T-helper 17 cell (primary cell): ENCODE data around the gene ZNF678. TPM values are rescaled to one million over a fixed set of nuclear protein-coding genes. Genes with fewer than 3 reads are reported as not detected.
"Not testable (repeated sequence)": the region's sequence is repeated elsewhere in the genome, so short reads cannot be mapped to it uniquely, and the experiment has no call there.

Experiments
- ATAC-seq: fragments of 150-1000 bp; cut with Tn5 transposase; 2 replicates; pipeline ENCODE4 v1.10.0; 2021; ENCODE audit warnings: mild to moderate bottlenecking, moderate library complexity
- DNase-seq, 3 donors: peaks; one replicate each; pipeline versions ENCODE4 v3.0.0 to v3.0.0-alpha.2; 2020 to 2021
- H3K9me3 ChIP-seq: one replicate; pipeline ENCODE4 v1.7.0; 2013; ENCODE audit warnings: low read length, mild to moderate bottlenecking; ENCODE audit not compliant: control insufficient read depth, poor library complexity, severe bottlenecking
- H3K27ac Mint-ChIP-seq: one replicate; pipeline ENCODE4 v1.8.0; 2022; ENCODE audit warnings: mild to moderate bottlenecking, moderate library complexity, mixed read lengths
- H3K27me3 Mint-ChIP-seq: one replicate; pipeline ENCODE4 v1.8.0; 2022; ENCODE audit warnings: mixed read lengths
- H3K36me3 Mint-ChIP-seq: one replicate; pipeline ENCODE4 v1.8.0; 2022; ENCODE audit warnings: low read depth, mixed read lengths
- H3K4me1 Mint-ChIP-seq: one replicate; pipeline ENCODE4 v1.8.0; 2022; ENCODE audit warnings: mild to moderate bottlenecking, mixed read lengths
- H3K4me3 Mint-ChIP-seq: one replicate; pipeline ENCODE4 v1.8.0; 2022; ENCODE audit warnings: mild to moderate bottlenecking, moderate library complexity, mixed read lengths
- total RNA-seq, 4 donors: library from RNA in 2 of 4; stranded (reverse) in 2 of 4; gene quantifications; one replicate each; pipeline ENCODE4 v1.2.3 and lab custom pipeline; 2022 to 2026

The ZNF678 gene
- total RNA-seq, 2 donors from 2014 or later: 5.5 to 7.3 TPM

- ATAC-seq: no peak
- Mint-ChIP-seq H3K4me3 (no peak overlapping the region), H3K36me3 (no peaks in the 10 kb centered on the region), H3K27ac (no peak overlapping the region), H3K27me3 (no peaks in the 10 kb centered on the region), H3K4me1 (peaks cover 4% of the 10 kb centered on the region)
- no peaks in the 10 kb centered on the region for H3K9me3 ChIP-seq
- no peak for DNase-seq
Observed at GRCh38 chr1:227545361-227545760, 18.0 kb upstream of the ZNF678 start.

GRCh38 chr1:227546059-227546458 lies 17.3 kb upstream of the ZNF678 start:
- ATAC-seq: no peak
- H3K4me3 Mint-ChIP-seq: no peak overlapping the region
- DNase-seq: no peak
- H3K4me1 Mint-ChIP-seq: peaks cover 4% of the 10 kb centered on the region
- no peaks in the 10 kb centered on the region for H3K27me3 Mint-ChIP-seq
- no peak overlapping the region for H3K27ac Mint-ChIP-seq
- H3K9me3 ChIP-seq: no peaks in the 10 kb centered on the region
- no peaks in the 10 kb centered on the region for H3K36me3 Mint-ChIP-seq

DNA sequence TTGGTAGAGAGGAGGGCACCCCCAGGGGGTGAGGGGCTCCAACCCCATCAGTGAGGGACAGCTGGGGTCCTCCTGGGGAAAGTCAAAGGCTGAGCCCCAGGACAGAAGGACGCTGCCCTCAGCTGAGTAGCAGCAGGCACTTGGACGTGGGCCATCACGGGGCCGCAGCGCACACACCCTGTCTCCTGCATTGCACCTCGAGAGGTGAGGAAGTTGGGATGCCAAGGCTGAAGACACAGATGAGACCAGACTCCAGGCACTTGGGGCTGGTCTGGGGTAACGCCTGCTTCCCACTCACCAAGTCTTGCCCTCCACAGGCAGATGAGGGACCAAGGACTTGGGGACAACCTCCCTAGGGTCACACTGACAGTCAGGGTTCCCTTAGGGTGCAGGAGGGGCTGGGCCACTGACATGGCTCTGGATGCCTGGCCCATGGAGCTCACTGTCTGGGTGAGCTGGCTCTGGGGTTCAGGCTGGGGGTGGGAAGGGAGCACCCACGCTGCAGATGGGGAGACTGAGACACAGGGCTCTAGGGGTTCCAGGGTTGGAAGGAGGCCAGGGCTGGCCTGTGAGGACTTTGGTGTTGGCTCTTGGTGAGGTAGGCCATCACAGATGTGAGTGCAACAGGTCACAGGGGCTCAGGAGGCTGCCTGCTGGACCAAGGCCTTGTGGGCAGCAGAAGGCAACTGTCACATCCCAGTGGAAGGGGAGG lies 16.6 kb upstream of the ZNF678 start:
- Mint-ChIP-seq H3K4me3 (no peak overlapping the region), H3K4me1 (peaks cover 4% of the 10 kb centered on the region), H3K27me3 (no peaks in the 10 kb centered on the region), H3K36me3 (no peaks in the 10 kb centered on the region), H3K27ac (peak overlapping the region; percentile 53)
- no peaks in the 10 kb centered on the region for H3K9me3 ChIP-seq
- ATAC-seq (no peak), DNase-seq (no peak)

- Mint-ChIP-seq H3K27me3 (no peaks in the 10 kb centered on the region), H3K36me3 (no peaks in the 10 kb centered on the region), H3K4me1 (peaks cover 4% of the 10 kb centered on the region), H3K4me3 (no peak overlapping the region), H3K27ac (peak overlapping the region; percentile 53)
- DNase-seq: no peak
- H3K9me3 ChIP-seq: peaks cover under 1% of the 10 kb centered on the region
- no peak for ATAC-seq
Observed at GRCh38 chr1:227547310-227548118, 15.8 kb upstream of the ZNF678 start.

DNA sequence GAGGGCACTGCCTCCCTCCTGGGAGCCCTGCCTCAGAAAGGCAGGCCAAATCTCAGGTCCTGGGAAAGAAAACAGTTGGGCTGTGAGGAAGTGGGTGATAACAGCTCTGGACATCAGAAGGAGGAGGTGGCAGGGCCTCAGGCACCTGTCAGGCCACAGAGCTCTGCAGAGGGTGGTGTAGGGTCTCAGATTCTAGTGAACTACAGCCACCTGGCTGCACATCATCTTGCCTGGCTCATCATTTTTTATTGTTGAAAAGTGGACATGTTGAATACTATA lies 15.3 kb upstream of the ZNF678 start:
- no peak overlapping the region for H3K4me3 Mint-ChIP-seq
- no peak overlapping the region for H3K27ac Mint-ChIP-seq
- DNase-seq: no peak
- H3K27me3 Mint-ChIP-seq: no peaks in the 10 kb centered on the region
- no peaks in the 10 kb centered on the region for H3K36me3 Mint-ChIP-seq
- H3K4me1 Mint-ChIP-seq: peaks cover 3% of the 10 kb centered on the region
- ATAC-seq: no peak
- peaks cover 2% of the 10 kb centered on the region for H3K9me3 ChIP-seq

GRCh38 chr1:227548448-227548847 lies 14.9 kb upstream of the ZNF678 start:
- DNase-seq (no peak), ATAC-seq (no peak)
- Mint-ChIP-seq H3K4me1 (peaks cover 2% of the 10 kb centered on the region), H3K36me3 (no peaks in the 10 kb centered on the region), H3K4me3 (no peak overlapping the region), H3K27ac (no peak overlapping the region), H3K27me3 (no peaks in the 10 kb centered on the region)
- H3K9me3 ChIP-seq: peaks cover 2% of the 10 kb centered on the region

- no peak overlapping the region for H3K4me3 Mint-ChIP-seq
- peaks cover 2% of the 10 kb centered on the region for H3K9me3 ChIP-seq
- no peaks in the 10 kb centered on the region for H3K36me3 Mint-ChIP-seq
- peaks cover 2% of the 10 kb centered on the region for H3K4me1 Mint-ChIP-seq
- H3K27ac Mint-ChIP-seq: no peak overlapping the region
- H3K27me3 Mint-ChIP-seq: no peaks in the 10 kb centered on the region
- ATAC-seq: no peak
- no peak for DNase-seq
Observed at GRCh38 chr1:227549892-227550291, 13.5 kb upstream of the ZNF678 start.

- H3K9me3 ChIP-seq, H3K27ac Mint-ChIP-seq, ATAC-seq, H3K4me3 Mint-ChIP-seq, H3K4me1 Mint-ChIP-seq, H3K36me3 Mint-ChIP-seq, DNase-seq, H3K27me3 Mint-ChIP-seq: not testable (repeated sequence)
Observed at GRCh38 chr1:227551881-227552280, 11.5 kb upstream of the ZNF678 start.

- ATAC-seq: no peak
- peaks cover 4% of the 10 kb centered on the region for H3K27me3 Mint-ChIP-seq
- peaks cover 2% of the 10 kb centered on the region for H3K9me3 ChIP-seq
- no peak overlapping the region for H3K4me3 Mint-ChIP-seq
- peaks cover 6% of the 10 kb centered on the region for H3K4me1 Mint-ChIP-seq
- no peak for DNase-seq
- H3K27ac Mint-ChIP-seq: no peak overlapping the region
- H3K36me3 Mint-ChIP-seq: peaks cover 2% of the 10 kb centered on the region
Observed at GRCh38 chr1:227556288-227556687, 7.1 kb upstream of the ZNF678 start.

DNA sequence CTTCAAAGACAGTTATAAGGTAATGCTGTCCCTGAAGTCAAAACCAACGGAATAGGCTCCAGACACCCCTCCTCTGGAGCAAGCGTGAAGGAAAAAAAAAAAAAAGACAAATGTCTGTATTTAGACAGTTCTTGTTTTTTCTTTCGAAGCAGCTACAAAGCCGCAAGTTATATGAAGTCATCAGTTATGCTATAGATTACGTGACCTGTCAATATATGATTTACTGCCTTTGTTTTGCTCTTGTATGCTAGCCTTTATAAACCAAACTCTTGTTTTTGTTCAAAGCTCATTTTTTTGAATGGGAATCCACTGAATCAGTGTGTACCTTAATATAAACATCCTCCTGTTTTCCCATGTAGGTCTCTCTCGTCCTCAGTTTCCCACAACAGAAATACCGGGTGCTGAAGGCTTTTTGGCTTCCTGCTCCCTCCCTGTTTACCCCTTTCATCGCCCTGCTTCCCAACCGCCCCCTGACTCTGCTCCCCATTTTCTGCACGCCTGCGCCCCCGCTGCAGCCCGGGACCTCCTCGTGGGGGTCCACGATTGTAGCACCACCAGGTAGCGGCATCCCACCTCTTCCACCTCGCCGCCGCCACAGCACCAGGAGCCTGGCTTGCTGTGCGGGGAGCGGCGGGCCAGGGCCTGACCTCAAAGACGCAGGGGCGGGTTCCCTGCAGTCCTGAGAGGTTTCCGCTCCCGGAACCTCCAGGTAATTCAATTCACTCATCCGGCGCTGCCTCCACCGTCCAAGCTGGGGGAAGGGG lies 5.2 kb upstream of the ZNF678 start:
- no peaks in the 10 kb centered on the region for H3K9me3 ChIP-seq
- Mint-ChIP-seq H3K4me1 (peaks cover 6% of the 10 kb centered on the region), H3K27ac (no peak overlapping the region), H3K36me3 (peaks cover 5% of the 10 kb centered on the region), H3K4me3 (no peak overlapping the region), H3K27me3 (peaks cover 4% of the 10 kb centered on the region)
- DNase-seq: no peak
- ATAC-seq: no peak

DNA sequence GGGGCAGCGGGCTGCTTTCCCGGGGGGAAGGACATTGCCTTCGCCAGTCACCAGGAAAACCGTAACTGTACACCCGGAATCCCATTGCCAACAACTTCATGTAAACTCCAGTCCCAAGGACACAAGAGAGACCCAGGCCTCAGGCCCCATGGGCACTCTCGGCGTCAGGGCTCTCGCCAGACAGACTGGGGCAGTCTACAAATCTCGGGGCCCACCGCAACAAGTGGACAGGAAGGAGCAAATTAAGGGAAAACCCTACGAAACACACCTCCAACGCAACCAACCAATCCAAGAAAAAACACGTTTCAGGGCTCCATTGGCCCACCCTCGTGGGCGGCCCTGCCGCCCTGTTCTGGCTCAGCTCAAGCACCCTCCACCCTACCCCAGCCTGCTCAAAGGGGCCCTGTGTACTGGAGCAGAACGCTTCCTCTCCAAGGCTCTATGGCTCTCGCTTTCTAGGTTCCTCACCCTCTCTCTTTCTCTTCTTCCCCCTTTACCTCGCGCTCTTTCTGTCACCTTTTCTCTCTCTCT lies 4.6 kb upstream of the ZNF678 start:
- peaks cover 4% of the 10 kb centered on the region for H3K27me3 Mint-ChIP-seq

GRCh38 chr1:227559499-227559898 lies 3.9 kb upstream of the ZNF678 start:
- Mint-ChIP-seq H3K36me3 (peaks cover 5% of the 10 kb centered on the region), H3K4me1 (peaks cover 13% of the 10 kb centered on the region), H3K27me3 (peaks cover 4% of the 10 kb centered on the region), H3K27ac (no peak overlapping the region), H3K4me3 (no peak overlapping the region)
- DNase-seq: no peak
- ATAC-seq: no peak
- no peaks in the 10 kb centered on the region for H3K9me3 ChIP-seq

More for the DNA sequence above, 4.6 kb upstream of the ZNF678 start:
- Mint-ChIP-seq H3K4me1 (peaks cover 7% of the 10 kb centered on the region), H3K4me3 (peak overlapping the region; percentile 0), H3K27ac (no peak overlapping the region), H3K36me3 (peaks cover 5% of the 10 kb centered on the region)
- no peak for ATAC-seq
- DNase-seq: no peak
- H3K9me3 ChIP-seq: no peaks in the 10 kb centered on the region

DNA sequence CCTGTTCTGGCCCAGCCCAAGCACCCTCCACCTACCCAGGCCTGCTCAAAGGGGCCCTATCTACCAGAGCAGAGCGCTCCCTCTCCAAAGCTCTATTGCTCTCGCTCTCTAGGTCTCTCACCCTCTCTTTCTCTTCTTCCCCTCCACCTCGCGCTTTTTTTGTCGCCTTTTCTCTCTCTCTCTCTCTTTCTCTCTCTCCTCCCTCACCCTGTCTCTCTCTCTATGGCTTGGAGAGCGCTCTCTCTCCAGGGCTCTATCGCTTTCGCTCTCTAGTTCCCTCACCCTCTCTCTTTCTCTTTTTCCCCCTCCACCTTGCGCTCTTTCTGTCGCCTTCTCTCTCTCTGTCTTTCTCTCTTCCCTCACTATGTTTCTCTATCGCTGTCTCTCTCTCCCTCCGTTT lies 3.4 kb upstream of the ZNF678 start:
- DNase-seq: no peak
- Mint-ChIP-seq H3K27ac (no peak overlapping the region), H3K4me3 (no peak overlapping the region), H3K27me3 (peaks cover 4% of the 10 kb centered on the region), H3K36me3 (peaks cover 5% of the 10 kb centered on the region), H3K4me1 (peaks cover 15% of the 10 kb centered on the region)
- no peak for ATAC-seq
- no peaks in the 10 kb centered on the region for H3K9me3 ChIP-seq
